ENCODE data around the gene SSBP3. TPM values are rescaled to one million over a fixed set of nuclear protein-coding genes. Genes with fewer than 3 reads are reported as not detected.

SSBP3 gene
- total RNA-seq, 1 donor from 2014 or later: 51.0 TPM

DNA sequence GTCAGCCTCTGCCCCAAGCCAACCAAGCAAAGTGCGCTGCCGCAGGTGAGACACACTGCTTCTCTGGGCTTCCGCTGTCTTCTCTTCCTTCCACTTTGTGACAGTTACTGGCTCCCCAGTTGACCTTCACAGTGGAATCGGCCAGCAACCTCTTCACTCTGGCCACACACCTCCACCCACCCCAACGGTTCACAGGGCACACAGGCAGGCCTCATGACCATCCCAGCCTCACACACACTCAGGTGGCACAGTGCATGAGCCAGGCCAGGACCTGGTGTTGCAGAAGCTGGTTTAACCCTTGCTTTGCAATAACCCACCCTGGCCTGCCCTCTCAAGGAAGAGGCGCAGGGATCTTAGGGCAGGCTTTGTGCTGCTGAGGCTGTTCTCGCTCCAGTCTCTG lies 69.2 kb downstream of the SSBP3 start:
- no peaks in the 10 kb centered on the region for H3K9me3 ChIP-seq
- no peak overlapping the region for H3K4me3 ChIP-seq
- H3K4me1 ChIP-seq: peaks cover 15 to 47% of the 10 kb centered on the region in 2 donors
- intact Hi-C loops (cut with DNase I): loop anchor here (5.0 kb wide), 3 partner anchors 50 to 150 kb away; partner anchors contain the start of gene SSBP3
- peaks cover 0 to 2% of the 10 kb centered on the region in 2 donors for H3K36me3 ChIP-seq
- TF ChIP-seq CTCF (IDR thresholded peaks at IDR 0.05): no peak
- no peaks in the 10 kb centered on the region for H3K27me3 ChIP-seq
- DNase-seq (ENCODE audit: low spot score in 2 of 2): no peak
- peak overlapping the region in 1 of 2 donors; percentile 89 for H3K27ac ChIP-seq

- Histone ChIP-seq H3K27ac (peak overlapping the region; percentile 89 to 91), H3K9me3 (no peaks in the 10 kb centered on the region), H3K27me3 (no peaks in the 10 kb centered on the region), H3K4me1 (peaks cover 15 to 51% of the 10 kb centered on the region in 2 donors), H3K36me3 (peaks cover 0 to 2% of the 10 kb centered on the region in 2 donors), H3K4me3 (peak overlapping the region in 1 of 2 donors; percentile 56)
- intact Hi-C loops (cut with DNase I): loop anchor here (5.0 kb wide), 3 partner anchors 49 to 151 kb away; partner anchors contain the start of gene SSBP3
- TF ChIP-seq CTCF (IDR thresholded peaks at IDR 0.05): no peak
- no peak for DNase-seq (ENCODE audit: low spot score in 2 of 2)
These were observed 70.1 kb downstream of the SSBP3 start for GRCh38 chr1:54336116-54336515.

GRCh38 chr1:54335755-54336108 lies 70.5 kb downstream of the SSBP3 start:
- intact Hi-C loops (cut with DNase I): loop anchor here (5.0 kb wide), 3 partner anchors 48 to 152 kb away; partner anchors contain the start of gene SSBP3
- H3K4me1 ChIP-seq: peaks cover 15 to 48% of the 10 kb centered on the region in 2 donors
- DNase-seq (ENCODE audit: low spot score in 2 of 2): peak in 1 of 2 donors; percentile 87
- H3K27me3 ChIP-seq: no peaks in the 10 kb centered on the region
- no peaks in the 10 kb centered on the region for H3K9me3 ChIP-seq
- peak overlapping the region in 1 of 2 donors; percentile 56 for H3K4me3 ChIP-seq
- TF ChIP-seq CTCF (IDR thresholded peaks at IDR 0.05): no peak
- peaks cover 0 to 2% of the 10 kb centered on the region in 2 donors for H3K36me3 ChIP-seq
- peak overlapping the region; percentile 89 to 91 for H3K27ac ChIP-seq

GRCh38 chr1:54335011-54335754 lies 71.0 kb downstream of the SSBP3 start:
- intact Hi-C loops (cut with DNase I): loop anchor here (5.0 kb wide), 3 partner anchors 48 to 152 kb away; partner anchors contain the start of gene SSBP3
- peaks cover 0 to 2% of the 10 kb centered on the region in 2 donors for H3K36me3 ChIP-seq
- no peak for TF ChIP-seq CTCF (IDR thresholded peaks at IDR 0.05)
- H3K4me1 ChIP-seq: peaks cover 15 to 43% of the 10 kb centered on the region in 2 donors
- H3K27ac ChIP-seq: peak overlapping the region; percentile 89 to 91
- H3K27me3 ChIP-seq: no peaks in the 10 kb centered on the region
- H3K9me3 ChIP-seq: no peaks in the 10 kb centered on the region
- peak in 1 of 2 donors; percentile 70 for DNase-seq (ENCODE audit: low spot score in 2 of 2)
- H3K4me3 ChIP-seq: peak overlapping the region; percentile 11 to 56

GRCh38 chr1:54332781-54333585 lies 73.2 kb downstream of the SSBP3 start:
- Histone ChIP-seq H3K27me3 (no peaks in the 10 kb centered on the region), H3K36me3 (no peaks in the 10 kb centered on the region), H3K9me3 (no peaks in the 10 kb centered on the region), H3K27ac (peak overlapping the region in 1 of 2 donors; percentile 91), H3K4me3 (no peak overlapping the region), H3K4me1 (peaks cover 15 to 53% of the 10 kb centered on the region in 2 donors)
- intact Hi-C loops (cut with DNase I): no loop called here
- DNase-seq (ENCODE audit: low spot score in 2 of 2): no peak
- TF ChIP-seq CTCF (IDR thresholded peaks at IDR 0.05): no peak
